ENCODE measurements around the gene ASIC4.

GRCh38 chr2:219497495-219498279 is 16.6 kb upstream of the ASIC4 start:
- 0 out of 4 replicates have a peak, but pooled peaks of 1 of the 2 experiments have one; percentile 6 for TF ChIP-seq REST (IDR thresholded peaks at IDR 0.05; ENCODE audit: insufficient read depth in 1 of 2, low read depth in 2 of 2, low read length in 1 of 2)
- TF ChIP-seq CTCF (IDR thresholded peaks at IDR 0.05): no peak
- TF ChIP-seq POLR2AphosphoS5 (IDR thresholded peaks at IDR 0.05; ENCODE audit: low read depth, low read length): peak; percentile 62
- TF ChIP-seq SIN3A (IDR thresholded peaks at IDR 0.05; ENCODE audit: borderline replicate concordance, insufficient read depth, low read depth, low read length): no peak
- TF ChIP-seq TCF7L2 (IDR thresholded peaks at IDR 0.05; ENCODE audit: low read depth, low read length): no peak
